ENCODE data around the gene GREB1L.

GREB1L gene

GRCh38 chr18:21242780-21243401 lies 859 bp downstream of the GREB1L start:
- Histone ChIP-seq H3K4me3 (replicated peaks; ENCODE audit: insufficient read depth, low read length) (no peak overlapping the region), H3K27me3 (ENCODE audit: insufficient read depth, poor library complexity, severe bottlenecking) (peaks cover 54% of the 10 kb centered on the region), H3K27ac (replicated peaks) (no peak overlapping the region)
- no peak for DNase-seq (ENCODE audit: low read depth in 1 of 2, low spot score in 1 of 2)
- TF ChIP-seq POLR2AphosphoS5 (IDR thresholded peaks at IDR 0.05; ENCODE audit: low read depth) (no peak), REST (IDR thresholded peaks at IDR 0.05; ENCODE audit: insufficient replicate concordance, low read depth) (no peak), SPI1 (IDR thresholded peaks at IDR 0.05; ENCODE audit: borderline replicate concordance, low read depth) (no peak), CTCF (IDR thresholded peaks at IDR 0.05; ENCODE audit: insufficient read depth, low read length) (no peak), GABPA (IDR thresholded peaks at IDR 0.05; ENCODE audit: low read depth) (no peak)

- Histone ChIP-seq H3K27me3 (ENCODE audit: insufficient read depth, poor library complexity, severe bottlenecking) (peaks cover 14% of the 10 kb centered on the region), H3K27ac (replicated peaks) (no peak overlapping the region), H3K4me3 (replicated peaks; ENCODE audit: insufficient read depth, low read length) (no peak overlapping the region)
- TF ChIP-seq POLR2AphosphoS5 (IDR thresholded peaks at IDR 0.05; ENCODE audit: low read depth) (no peak), SPI1 (IDR thresholded peaks at IDR 0.05; ENCODE audit: borderline replicate concordance, low read depth) (no peak), GABPA (IDR thresholded peaks at IDR 0.05; ENCODE audit: low read depth) (no peak), CTCF (IDR thresholded peaks at IDR 0.05; ENCODE audit: insufficient read depth, low read length) (no peak), REST (IDR thresholded peaks at IDR 0.05; ENCODE audit: insufficient replicate concordance, low read depth) (no peak)
- DNase-seq (ENCODE audit: low read depth in 1 of 2, low spot score in 1 of 2), result no peak
These were observed 12.5 kb downstream of the GREB1L start for GRCh38 chr18:21254576-21254975.

- TF ChIP-seq SPI1 (IDR thresholded peaks at IDR 0.05; ENCODE audit: borderline replicate concordance, low read depth) (no peak), CTCF (IDR thresholded peaks at IDR 0.05; ENCODE audit: insufficient read depth, low read length) (no peak), REST (IDR thresholded peaks at IDR 0.05; ENCODE audit: insufficient replicate concordance, low read depth) (no peak), POLR2AphosphoS5 (IDR thresholded peaks at IDR 0.05; ENCODE audit: low read depth) (no peak), GABPA (IDR thresholded peaks at IDR 0.05; ENCODE audit: low read depth) (no peak)
- Histone ChIP-seq H3K27ac (replicated peaks) (no peak overlapping the region), H3K27me3 (ENCODE audit: insufficient read depth, poor library complexity, severe bottlenecking) (peaks cover 17% of the 10 kb centered on the region), H3K4me3 (replicated peaks; ENCODE audit: insufficient read depth, low read length) (no peak overlapping the region)
- no peak for DNase-seq (ENCODE audit: low read depth in 1 of 2, low spot score in 1 of 2)
These were observed 13.2 kb downstream of the GREB1L start for GRCh38 chr18:21255211-21255610.

Measured in HL-60 (cell line).